H1 (cell line): ENCODE results near the gene IL1RAP. TPM values are rescaled to one million over a fixed set of nuclear protein-coding genes. Genes with fewer than 3 reads are reported as not detected.

Experiments used
- CTCF ChIA-PET: fragments of 300-600 bp; sonication (Branson Sonifier 250); formaldehyde crosslinking; loops from one replicate; lab custom pipeline; 2021; ENCODE audit not compliant: partially characterized antibody; lab: Charles Lee
- POLR2A ChIA-PET: fragments of 300-600 bp; sonication (Branson Sonifier 250); formaldehyde crosslinking; loops from one replicate; lab custom pipeline; 2021; ENCODE audit warnings: inconsistent platforms; ENCODE audit not compliant: partially characterized antibody; lab: Charles Lee
- DNase-seq, 2 experiments: peaks; one replicate each; pipeline versions ENCODE4 v3.0.0 to v3.0.0-alpha.2; 2010 to 2022; ENCODE audit warnings: low spot score in 2 of 2, low read depth in 1 of 2, mixed read lengths in 1 of 2
- FAIRE-seq: peaks from 2 replicates; lab custom pipeline; 2011; peaks lifted over from hg19 to GRCh38; lab: Jason Lieb, UNC
- H2AFZ ChIP-seq: 2 replicates; pipeline ENCODE4 v1.8.1; 2012; ENCODE audit warnings: low read length, inconsistent platforms
- H2AK5ac ChIP-seq: 2 replicates; pipeline ENCODE4 v1.6.1; 2013; ENCODE audit warnings: low read depth, low read length
- H2BK120ac ChIP-seq: replicated peaks from 2 replicates; pipeline ENCODE3; 2013; ENCODE audit warnings: low read depth, low read length, inconsistent platforms
- H2BK12ac ChIP-seq: 2 replicates; pipeline ENCODE4 v1.6.1; 2013; ENCODE audit warnings: low read depth, low read length
- H2BK15ac ChIP-seq: 2 replicates; pipeline ENCODE4 v1.6.1; 2013; ENCODE audit warnings: low read length
- H2BK20ac ChIP-seq: 2 replicates; pipeline ENCODE4 v1.6.1; 2013; ENCODE audit warnings: low read length
- H2BK5ac ChIP-seq: 2 replicates; pipeline ENCODE4 v1.6.1; 2013; ENCODE audit warnings: low read depth, low read length
- H3K14ac ChIP-seq: 2 replicates; pipeline ENCODE4 v1.6.1; 2013; ENCODE audit warnings: inconsistent platforms; ENCODE audit not compliant: insufficient read length
- H3K18ac ChIP-seq: 2 replicates; pipeline ENCODE4 v1.6.1; 2013; ENCODE audit warnings: low read length; ENCODE audit errors: extremely low read depth
- H3K23ac ChIP-seq: 2 replicates; pipeline ENCODE4 v1.6.1; 2013; ENCODE audit warnings: inconsistent platforms; ENCODE audit not compliant: insufficient read length
- H3K23me2 ChIP-seq: 2 replicates; pipeline ENCODE4 v1.6.1; 2013; ENCODE audit warnings: low read depth, low read length
- H3K27ac ChIP-seq: 2 replicates; pipeline ENCODE4 v1.6.1; 2011; ENCODE audit warnings: low read depth, low read length, inconsistent platforms
- H3K27me3 ChIP-seq, 4 experiments: replicated peaks in 1 of 4; 1 replicate in 1 of 4; 2 replicates in 3 of 4; pipeline versions ENCODE4 v1.6.1 to v1.8.1; 2011 to 2013; ENCODE audit warnings: low read length in 3 of 4, mild to moderate bottlenecking in 3 of 4, inconsistent platforms in 2 of 4, mixed read lengths in 2 of 4, moderate library complexity in 1 of 4; ENCODE audit not compliant: control insufficient read depth in 3 of 4, insufficient read depth in 3 of 4; ENCODE audit errors: extremely low read depth in 1 of 4
- H3K36me3 ChIP-seq, 4 experiments: 2 replicates each; pipeline versions ENCODE4 v1.6.1 to v1.8.1; 2011 to 2013; ENCODE audit warnings: mild to moderate bottlenecking in 4 of 4, low read length in 3 of 4, moderate library complexity in 2 of 4, control low read depth in 1 of 4, inconsistent platforms in 1 of 4; ENCODE audit not compliant: insufficient read depth in 4 of 4, control insufficient read depth in 2 of 4
- H3K4ac ChIP-seq: replicated peaks from 2 replicates; pipeline ENCODE3; 2013; ENCODE audit warnings: low read length, low read depth, mixed read lengths, inconsistent platforms; ENCODE audit not compliant: insufficient read length
- H3K4me1 ChIP-seq, 4 experiments: replicated peaks in 1 of 4; 1 replicate in 1 of 4; 2 replicates in 3 of 4; pipeline versions ENCODE4 v1.6.1 to v1.8.1; 2011 to 2013; ENCODE audit warnings: low read length in 3 of 4, inconsistent platforms in 2 of 4, mixed read lengths in 1 of 4; ENCODE audit not compliant: insufficient read depth in 4 of 4, control insufficient read depth in 3 of 4
- H3K4me2 ChIP-seq, 2 experiments: 2 replicates each; pipeline versions ENCODE4 v1.6.1 to v1.8.1; 2011 to 2013; ENCODE audit warnings: low read depth in 2 of 2, low read length in 2 of 2, control low read depth in 1 of 2, inconsistent platforms in 1 of 2, mild to moderate bottlenecking in 1 of 2; ENCODE audit not compliant: insufficient read depth in 1 of 2
- H3K4me3 ChIP-seq, 4 experiments: fragments of 200-600, 300-600 bp in 1 of 4; sonication (generic), shearing (Covaris generic), sonication (Bioruptor Twin) in 1 of 4; 2 replicates each; pipeline versions ENCODE4 v1.5.1 to v1.8.1; 2011 to 2016; ENCODE audit warnings: low read length in 4 of 4, low read depth in 3 of 4, control low read depth in 2 of 4, inconsistent platforms in 2 of 4, mild to moderate bottlenecking in 2 of 4, mixed read lengths in 1 of 4, moderate library complexity in 1 of 4; ENCODE audit not compliant: insufficient read depth in 2 of 4; ENCODE audit errors: extremely low read depth in 1 of 4
- H3K56ac ChIP-seq: replicated peaks from 2 replicates; pipeline ENCODE3; 2013; ENCODE audit warnings: low read depth, mild to moderate bottlenecking, mixed read lengths, low read length, inconsistent platforms; ENCODE audit not compliant: insufficient read length
- H3K79me1 ChIP-seq: 2 replicates; pipeline ENCODE4 v1.6.1; 2013; ENCODE audit warnings: low read depth, low read length, control low read depth
- H3K79me2 ChIP-seq, 2 experiments: 2 replicates each; pipeline versions ENCODE4 v1.6.1 to v1.8.1; 2012 to 2013; ENCODE audit warnings: low read length in 2 of 2, mild to moderate bottlenecking in 2 of 2, inconsistent platforms in 1 of 2; ENCODE audit not compliant: insufficient read depth in 2 of 2, control insufficient read depth in 1 of 2
- H3K9ac ChIP-seq, 4 experiments: replicated peaks in 1 of 4; 1 replicate in 1 of 4; 2 replicates in 3 of 4; pipeline versions ENCODE4 v1.6.1 to v1.8.1; 2011 to 2013; ENCODE audit warnings: low read depth in 3 of 4, low read length in 3 of 4, control low read depth in 2 of 4, mild to moderate bottlenecking in 2 of 4, moderate library complexity in 2 of 4, inconsistent platforms in 1 of 4; ENCODE audit errors: extremely low read depth in 1 of 4
- H3K9me3 ChIP-seq, 2 experiments: 2 replicates each; pipeline versions ENCODE4 v1.6.1 to v1.8.1; 2012 to 2013; ENCODE audit warnings: mild to moderate bottlenecking in 2 of 2, moderate library complexity in 2 of 2, control low read depth in 1 of 2, inconsistent platforms in 1 of 2, low read depth in 1 of 2, low read length in 1 of 2, mixed read lengths in 1 of 2; ENCODE audit not compliant: insufficient read depth in 2 of 2
- H4K20me1 ChIP-seq, 2 experiments: replicated peaks in 1 of 2; 2 replicates each; pipeline versions ENCODE3 to v1.8.1; 2011 to 2013; ENCODE audit warnings: inconsistent platforms in 2 of 2, low read length in 2 of 2, mild to moderate bottlenecking in 1 of 2; ENCODE audit not compliant: insufficient read depth in 2 of 2, control insufficient read depth in 1 of 2
- H4K5ac ChIP-seq: 2 replicates; pipeline ENCODE4 v1.6.1; 2013; ENCODE audit warnings: low read length, low read depth, mixed read lengths, inconsistent platforms; ENCODE audit not compliant: insufficient read length
- H4K8ac ChIP-seq: 2 replicates; pipeline ENCODE4 v1.8.0; 2013; ENCODE audit warnings: mild to moderate bottlenecking, moderate library complexity, low read length, inconsistent platforms; ENCODE audit not compliant: insufficient read depth; ENCODE audit errors: extremely low read depth
- H4K91ac ChIP-seq: replicated peaks from 2 replicates; pipeline ENCODE3; 2013; ENCODE audit warnings: low read length, mixed read lengths, inconsistent platforms; ENCODE audit not compliant: insufficient read length
- BRCA1 ChIP-seq: IDR thresholded peaks from 2 replicates; pipeline ENCODE4 v1.6.1; 2012; ENCODE audit warnings: low read depth, low read length, improper control_type of control experiment
- CBX5 ChIP-seq: fragments of 300-800, 300-1000 bp; sonication (generic); IDR thresholded peaks from 2 replicates; pipeline ENCODE4 v1.7.1; 2016; ENCODE audit warnings: antibody characterized with exemption, low read length, low read depth
- MAFK ChIP-seq: IDR thresholded peaks from 2 replicates; pipeline ENCODE4 v1.6.1; 2012; ENCODE audit warnings: low read depth, mild to moderate bottlenecking, improper control_type of control experiment, low read length
- NANOG ChIP-seq: IDR thresholded peaks from 2 replicates; pipeline ENCODE4 v1.6.1; 2011; ENCODE audit warnings: low read length, low read depth, mild to moderate bottlenecking, inconsistent platforms; ENCODE audit not compliant: insufficient read depth, poor library complexity, severe bottlenecking
- POLR2AphosphoS5 ChIP-seq: IDR thresholded peaks from 2 replicates; pipeline ENCODE4 v1.6.1; 2011; ENCODE audit warnings: low read depth, low read length
- POU5F1 ChIP-seq: IDR thresholded peaks from 2 replicates; pipeline ENCODE4 v1.6.1; 2011; ENCODE audit warnings: low read depth, mild to moderate bottlenecking, low read length, moderate library complexity
- SIN3A ChIP-seq, 2 experiments: IDR thresholded peaks in 1 of 2; conservative IDR thresholded peaks in 1 of 2; 2 replicates each; pipeline ENCODE4 v1.6.1; 2011 to 2012; ENCODE audit warnings: low read length in 2 of 2, improper control_type of control experiment in 1 of 2, low read depth in 1 of 2, mild to moderate bottlenecking in 1 of 2
- WGBS, 2 experiments: shearing (Covaris generic) in 1 of 2; methylation state at CpG; one replicate each; pipeline versions ENCODE4 v1.1.6 to v1.1.7; 2013 to 2015; ENCODE audit warnings: low lambda C conversion rate in 2 of 2, mixed read lengths in 2 of 2, inconsistent platforms in 1 of 2, low coverage in 1 of 2, missing lambda C conversion rate in 1 of 2; ENCODE audit not compliant: insufficient replicate concordance in 2 of 2, insufficient coverage in 1 of 2, insufficient read length in 1 of 2; ENCODE audit errors: extremely low coverage in 1 of 2, missing lambda C conversion rate in 1 of 2; 5-methylcytosine and 5-hydroxymethylcytosine counted together
- polyA plus RNA-seq, 7 experiments: library from polyadenylated mRNA; depleted of rRNA in 3 of 7; stranded (reverse) in 5 of 7; unstranded in 2 of 7; fragments of >200 nt in 5 of 7; fragments of 200-250 nt in 2 of 7; gene quantifications; 1 replicate in 5 of 7; 2 replicates in 1 of 7; 4 replicates in 1 of 7; pipeline versions ENCODE4 v1.2.1 to v1.2.3, GENCODE V29; 2011 to 2013; ENCODE audit warnings: missing spikeins in 2 of 7, mixed read lengths in 2 of 7
- total RNA-seq: library from RNA; stranded (reverse); fragmentation: NEBNext Ultra II Directional; extraction: Animal tissue kit (Norgen Biotek cat#: 25700); gene quantifications from 2 replicates; pipeline ENCODE4 v1.2.1, GENCODE V29; 2021

IL1RAP gene
- total and polyA plus RNA-seq, 2 of the 8 experiments (the other 6 are each of a cell fraction or from before 2014, with no cell fraction given) = 2.4 to 3.9 TPM

DNA sequence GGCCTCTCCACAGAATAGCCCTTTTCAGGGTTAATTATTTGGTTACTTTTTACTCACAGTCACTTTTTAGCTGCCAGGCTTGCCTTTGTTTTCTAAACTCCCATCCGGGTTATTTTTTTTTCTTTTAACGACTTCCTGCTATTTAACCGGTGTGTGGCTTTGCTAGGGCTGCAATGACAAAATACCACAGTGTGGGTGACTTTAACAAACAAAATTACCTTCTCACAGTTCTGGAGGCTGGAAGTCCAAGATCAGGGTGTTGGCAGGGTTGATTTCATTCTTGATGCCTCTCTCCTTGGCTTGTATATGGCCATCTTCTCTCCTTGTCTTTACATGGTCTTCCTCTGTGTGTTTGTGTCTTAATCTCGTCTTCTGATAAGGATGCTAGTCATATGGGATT lies 91.5 kb downstream of the IL1RAP start:
- TF ChIP-seq MAFK (no peak), POLR2AphosphoS5 (no peak), SIN3A (conservative IDR thresholded peaks at IDR 0.05 in 1 of 2, IDR thresholded peaks at IDR 0.05 in 1 of 2; ENCODE audit: low read depth in 1 of 2, low read length in 2 of 2) (no peak), BRCA1 (no peak), CBX5 (no peak), POU5F1 (no peak), NANOG (no peak)
- no peak overlapping the region for H3K4me2 ChIP-seq
- H2AK5ac ChIP-seq = no peak overlapping the region
- no peak overlapping the region for H4K91ac ChIP-seq
- no peaks in the 10 kb centered on the region for H3K79me2 ChIP-seq
- no peaks in the 10 kb centered on the region for H3K4me1 ChIP-seq
- no peaks in the 10 kb centered on the region for H3K79me1 ChIP-seq
- CTCF ChIA-PET = interaction anchor here (1.7 kb wide), 1 partner anchor 15 kb away, joined by 3 read pairs; no protein-coding TSS in a partner anchor
- no peak overlapping the region for H2BK20ac ChIP-seq
- H3K23me2 ChIP-seq = no peaks in the 10 kb centered on the region
- no peak for FAIRE-seq
- no peak overlapping the region for H4K5ac ChIP-seq
- POLR2A ChIA-PET = no interaction called here
- no peaks in the 10 kb centered on the region for H4K20me1 ChIP-seq
- H3K14ac ChIP-seq = no peak overlapping the region
- H3K23ac ChIP-seq = no peak overlapping the region
- H3K36me3 ChIP-seq = no peaks in the 10 kb centered on the region
- H4K8ac ChIP-seq = no peak overlapping the region
- H2AFZ ChIP-seq = no peak overlapping the region
- H3K4ac ChIP-seq = no peak overlapping the region
- H2BK12ac ChIP-seq = no peak overlapping the region
- WGBS, 2 experiments = 64% methylated on average over 4 of the region's 4 CpGs; no CpG with 5 or more reads in 1 of the 2 experiments
- no peak overlapping the region for H2BK120ac ChIP-seq
- H3K9me3 ChIP-seq = no peaks in the 10 kb centered on the region
- H2BK15ac ChIP-seq = no peak overlapping the region
- no peak overlapping the region for H3K4me3 ChIP-seq
- DNase-seq = no peak
- H3K18ac ChIP-seq = no peak overlapping the region
- no peaks in the 10 kb centered on the region for H3K27me3 ChIP-seq
- no peak overlapping the region for H2BK5ac ChIP-seq
- H3K56ac ChIP-seq = no peak overlapping the region
- no peak overlapping the region for H3K9ac ChIP-seq
- H3K27ac ChIP-seq = no peak overlapping the region
